CD4-positive, alpha-beta T cell (primary cell): ENCODE results near the gene WDTC1. TPM values are rescaled to one million over a fixed set of nuclear protein-coding genes. Genes with fewer than 3 reads are reported as not detected.

ENCODE experiments used
- ATAC-seq: fragments of 200-7000 bp; cut with Tn5 transposase; one replicate; pipeline ENCODE4 v1.10.0; 2022; ENCODE audit warnings: mild to moderate bottlenecking; ENCODE audit not compliant: poor library complexity
- CTCF ChIA-PET: fragments of 350-600 bp; sonication (Branson Sonifier 250); formaldehyde crosslinking; loops from one replicate; lab custom pipeline; 2021; ENCODE audit warnings: antibody characterized with exemption, inconsistent platforms; lab: Charles Lee
- POLR2A ChIA-PET: fragments of 350-600 bp; sonication (Branson Sonifier 250); formaldehyde crosslinking; loops from one replicate; lab custom pipeline; 2021; ENCODE audit warnings: antibody characterized with exemption, inconsistent platforms; lab: Charles Lee
- DNase-seq, 14 experiments: peaks; one replicate each; pipeline ENCODE4 v3.0.0-alpha.2; 2013 to 2020; ENCODE audit warnings: mixed read lengths in 2 of 14
- H3K27ac ChIP-seq, 2 donors: one replicate each; pipeline versions ENCODE4 v1.5.1 to v1.7.0; 2013; ENCODE audit warnings: low read length in 2 of 2, low read depth in 1 of 2, mild to moderate bottlenecking in 1 of 2
- H3K27me3 ChIP-seq, 2 experiments: 1 replicate in 1 of 2; 2 replicates in 1 of 2; pipeline versions ENCODE4 v1.6.1 to v1.7.0; 2013; ENCODE audit warnings: low read length in 2 of 2, control low read depth in 1 of 2, mild to moderate bottlenecking in 1 of 2, moderate library complexity in 1 of 2; ENCODE audit not compliant: insufficient read depth in 2 of 2, control insufficient read depth in 1 of 2
- H3K36me3 ChIP-seq: one replicate; pipeline ENCODE4 v1.6.1; 2013; ENCODE audit warnings: low read length, control low read depth; ENCODE audit not compliant: insufficient read depth
- H3K4me1 ChIP-seq: one replicate; pipeline ENCODE4 v1.6.1; 2013; ENCODE audit warnings: low read length, control low read depth; ENCODE audit not compliant: insufficient read depth
- H3K4me3 ChIP-seq: one replicate; pipeline ENCODE4 v1.5.1; 2013; ENCODE audit warnings: mild to moderate bottlenecking, low read length, moderate library complexity
- H3K9me3 ChIP-seq, 2 experiments: 1 replicate in 1 of 2; 2 replicates in 1 of 2; pipeline versions ENCODE4 v1.6.1 to v1.7.0; 2013; ENCODE audit warnings: low read length in 2 of 2, mild to moderate bottlenecking in 2 of 2, control low read depth in 1 of 2, moderate library complexity in 1 of 2; ENCODE audit not compliant: control insufficient read depth in 1 of 2, insufficient read depth in 1 of 2
- H3K27ac Mint-ChIP-seq: one replicate; pipeline ENCODE4 v1.8.0; 2020; ENCODE audit warnings: mixed read lengths
- H3K27me3 Mint-ChIP-seq: one replicate; pipeline ENCODE4 v1.8.0; 2021; ENCODE audit warnings: mixed read lengths
- H3K36me3 Mint-ChIP-seq: one replicate; pipeline ENCODE4 v1.8.0; 2021; ENCODE audit warnings: low read depth, mixed read lengths
- H3K4me1 Mint-ChIP-seq: one replicate; pipeline ENCODE4 v1.8.0; 2021; ENCODE audit warnings: low read depth, mixed read lengths
- H3K4me3 Mint-ChIP-seq: one replicate; pipeline ENCODE4 v1.8.0; 2020; ENCODE audit warnings: mild to moderate bottlenecking, mixed read lengths
- H3K9me3 Mint-ChIP-seq: one replicate; pipeline ENCODE4 v1.8.0; 2020; ENCODE audit warnings: mixed read lengths
- CTCF ChIP-seq: fragments of 200-600 bp; IDR thresholded peaks from one replicate; pipeline ENCODE4 v1.8.0; 2022; ENCODE audit warnings: antibody characterized with exemption, mild to moderate bottlenecking
- intact Hi-C, 2 experiments: fragments of 100-400 bp; cut with DNase I in 1 of 2; cut with micrococcal nuclease in 1 of 2; formaldehyde crosslinking; loops; one replicate each; pipeline versions ENCODE4 v1.15.1 to v1.9.0; 2023 to 2025; cut with DNase I, micrococcal nuclease
- total RNA-seq, 174 experiments: library from RNA in 2 of 174; stranded (reverse) in 2 of 174; gene quantifications; one replicate each; pipeline ENCODE4 v1.2.3 and lab custom pipeline; 2021 to 2026

Gene WDTC1
- total RNA-seq, 2 experiments from 2014 or later = 17.7 to 18.6 TPM

DNA sequence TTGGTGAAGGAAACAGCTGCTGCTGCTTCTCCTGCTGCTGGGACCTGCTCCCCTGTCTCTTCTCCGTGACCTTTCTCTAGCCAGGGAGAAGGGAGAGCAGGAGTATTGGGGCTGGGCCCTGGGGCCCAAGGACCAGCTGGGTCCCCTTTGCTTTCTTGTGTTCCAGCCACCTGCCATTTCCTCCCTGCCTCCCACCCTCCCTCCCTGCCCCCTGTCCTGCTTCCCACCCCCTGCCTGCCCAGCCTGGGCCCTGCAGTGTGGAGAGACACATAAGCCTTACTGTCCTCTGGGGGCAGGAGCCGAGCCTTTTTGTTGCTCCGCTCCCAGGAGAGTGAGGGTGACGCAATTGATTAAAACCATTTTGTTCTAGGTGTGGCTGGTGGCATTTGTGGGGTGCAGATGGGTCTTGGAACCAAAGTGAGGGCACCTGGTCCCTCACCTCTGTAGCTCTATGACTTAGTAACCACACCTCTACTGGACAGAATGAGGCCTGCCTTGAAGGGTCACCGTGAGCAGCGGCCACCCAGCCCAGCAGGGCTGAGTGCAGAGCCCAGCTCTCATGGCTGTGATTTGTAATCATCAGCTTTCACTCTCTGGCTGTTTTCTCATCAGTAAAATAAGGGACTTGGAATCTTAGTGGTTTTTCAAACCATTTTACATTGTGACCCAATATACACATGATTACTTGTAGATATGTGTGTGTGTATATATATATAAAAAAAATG lies 73.6 kb downstream of the WDTC1 start:
- no peaks in the 10 kb centered on the region for H3K4me1 Mint-ChIP-seq
- H3K4me3 Mint-ChIP-seq = no peak overlapping the region
- Histone ChIP-seq H3K4me1 (no peaks in the 10 kb centered on the region), H3K27me3 (no peaks in the 10 kb centered on the region), H3K4me3 (no peak overlapping the region), H3K36me3 (peaks cover 28% of the 10 kb centered on the region), H3K27ac (no peak overlapping the region), H3K9me3 (no peaks in the 10 kb centered on the region)
- POLR2A ChIA-PET = no interaction called here
- no peaks in the 10 kb centered on the region for H3K27me3 Mint-ChIP-seq
- intact Hi-C loops = no loop called here
- CTCF ChIA-PET = interaction anchor here (0.9 to 1.7 kb wide), 3 partner anchors 10 to 25 kb away, joined by 3 to 4 read pairs (median 3); no protein-coding TSS in a partner anchor
- no peak for TF ChIP-seq CTCF
- H3K9me3 Mint-ChIP-seq = no peaks in the 10 kb centered on the region
- no peak for DNase-seq
- H3K36me3 Mint-ChIP-seq = peaks cover 15% of the 10 kb centered on the region
- H3K27ac Mint-ChIP-seq = no peak overlapping the region
- no peak for ATAC-seq

DNA sequence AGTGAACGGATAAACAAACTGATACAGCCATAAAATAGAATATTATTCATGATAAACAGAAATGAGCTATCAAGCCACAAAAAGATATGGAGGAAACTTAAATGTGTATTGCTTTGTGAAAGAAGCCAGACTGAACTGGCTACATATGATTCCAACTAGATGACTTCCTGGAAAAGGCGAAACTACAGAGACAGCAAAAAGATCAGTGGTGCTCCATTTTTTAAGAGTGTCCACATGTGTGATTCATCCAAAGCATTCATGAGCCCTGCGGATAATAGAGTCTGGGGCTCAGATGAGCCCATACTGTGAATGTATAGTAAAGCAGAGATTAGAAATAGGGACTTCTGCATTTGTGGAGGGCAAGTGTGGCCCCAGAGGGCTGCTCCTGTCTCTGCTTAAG lies 79.7 kb downstream of the WDTC1 start:
- Histone ChIP-seq H3K27me3 (no peaks in the 10 kb centered on the region), H3K27ac (no peak overlapping the region), H3K4me1 (no peaks in the 10 kb centered on the region), H3K36me3 (peaks cover 6% of the 10 kb centered on the region), H3K9me3 (no peaks in the 10 kb centered on the region), H3K4me3 (no peak overlapping the region)
- no peak overlapping the region for H3K4me3 Mint-ChIP-seq
- ChIA-PET CTCF (interaction anchor here (0.7 to 3.1 kb wide), 3 partner anchors 13 to 19 kb away, joined by 3 to 13 read pairs (median 8); no protein-coding TSS in a partner anchor), POLR2A (interaction anchor here (0.7 to 1.0 kb wide), 3 partner anchors 13 to 446 kb away, joined by 3 read pairs; partner anchors contain the start of gene SLC9A1)
- intact Hi-C loops = no loop called here
- no peaks in the 10 kb centered on the region for H3K9me3 Mint-ChIP-seq
- H3K27ac Mint-ChIP-seq = no peak overlapping the region
- H3K27me3 Mint-ChIP-seq = no peaks in the 10 kb centered on the region
- peaks cover 5% of the 10 kb centered on the region for H3K36me3 Mint-ChIP-seq
- TF ChIP-seq CTCF = no peak
- ATAC-seq (no peak), DNase-seq (no peak)
- H3K4me1 Mint-ChIP-seq = no peaks in the 10 kb centered on the region

DNA sequence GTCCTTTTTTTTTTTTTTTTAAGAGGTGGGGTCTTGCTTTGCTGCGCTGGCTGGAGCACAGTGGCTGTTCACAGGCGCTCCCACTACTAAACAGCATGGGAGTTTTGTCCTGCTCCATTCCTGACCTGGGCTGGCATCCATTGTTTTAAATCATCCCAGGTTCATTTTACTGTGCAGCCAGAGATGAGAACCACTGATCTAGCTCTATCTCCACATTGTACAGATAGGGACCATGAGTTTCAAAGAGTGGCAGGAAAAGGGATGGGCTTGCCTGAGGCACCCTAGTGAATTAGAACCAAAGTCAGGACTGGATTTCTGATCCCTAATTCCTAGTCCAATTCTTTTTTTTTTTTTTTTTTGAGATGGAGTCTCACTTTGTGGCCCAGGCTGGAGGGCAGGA lies 80.3 kb downstream of the WDTC1 start:
- Mint-ChIP-seq H3K9me3 (no peaks in the 10 kb centered on the region), H3K27me3 (peaks cover 2% of the 10 kb centered on the region), H3K4me3 (no peak overlapping the region), H3K36me3 (peaks cover 5% of the 10 kb centered on the region), H3K4me1 (no peaks in the 10 kb centered on the region), H3K27ac (no peak overlapping the region)
- Histone ChIP-seq H3K9me3 (no peaks in the 10 kb centered on the region), H3K4me1 (no peaks in the 10 kb centered on the region), H3K27me3 (no peaks in the 10 kb centered on the region), H3K27ac (no peak overlapping the region), H3K4me3 (no peak overlapping the region), H3K36me3 (peaks cover 6% of the 10 kb centered on the region)
- intact Hi-C loops = no loop called here
- no peak for TF ChIP-seq CTCF
- ChIA-PET POLR2A (interaction anchor here (0.7 kb wide), 1 partner anchor 160 kb away, joined by 3 read pairs; the partner anchor contains the start of gene SLC9A1), CTCF (interaction anchor here (0.7 to 3.1 kb wide), 2 partner anchors 12 to 14 kb away, joined by 3 to 13 read pairs; no protein-coding TSS in a partner anchor)
- ATAC-seq = no peak
- no peak for DNase-seq
